Activated CD8-positive, alpha-beta memory T cell treated with anti-CD3 and anti-CD28 coated beads, Interleukin-2, amount 50 U/mL, for 1 hour (primary cell): ENCODE data around the gene MTNR1A.
"Not testable (repeated sequence)": the region's sequence is repeated elsewhere in the genome, so short reads cannot be mapped to it uniquely, and the experiment has no call there.

Source experiments
- DNase-seq: peaks from one replicate; pipeline ENCODE4 v3.0.0-alpha.2; 2020; ENCODE audit errors: extremely low read depth

MTNR1A gene

DNA sequence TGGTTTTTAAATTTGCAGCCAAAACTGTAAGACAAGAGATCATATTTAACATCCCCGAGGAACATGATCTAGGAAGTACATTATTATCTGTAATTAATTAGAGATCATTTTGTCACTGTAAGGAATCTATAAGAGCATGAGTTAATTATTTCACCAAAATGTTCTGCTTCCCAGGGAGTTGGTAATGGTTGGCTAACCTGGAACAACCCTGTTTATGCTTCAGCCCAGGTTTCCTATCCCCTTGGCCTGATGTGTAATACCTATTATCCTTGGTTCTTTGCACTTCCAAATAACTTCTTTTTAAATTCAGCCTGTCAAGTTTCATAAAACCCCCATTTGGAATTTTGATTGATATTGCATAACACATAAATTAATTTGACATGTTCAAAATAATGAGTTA, 6.4 kb upstream of the MTNR1A start:
- DNase-seq = no peak

DNA sequence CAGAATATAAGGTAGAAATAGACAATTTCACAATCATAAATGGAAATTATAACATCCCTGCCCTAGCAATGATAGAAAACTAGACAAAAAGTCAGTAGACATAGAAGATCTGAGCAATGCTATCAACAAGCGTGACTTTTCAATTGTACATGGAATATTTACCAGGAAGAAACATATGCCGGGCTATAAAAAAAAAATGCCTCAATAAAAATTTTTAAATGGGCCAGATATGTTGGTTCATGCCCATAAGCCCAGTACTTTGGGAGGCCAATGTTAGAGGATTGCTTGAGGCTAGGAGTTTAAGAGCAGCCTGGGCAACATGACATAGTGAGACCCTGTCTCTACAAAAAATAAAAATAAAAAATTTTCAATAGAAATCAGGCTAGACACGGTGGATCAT, 5.3 kb upstream of the MTNR1A start:
- DNase-seq = no peak

DNA sequence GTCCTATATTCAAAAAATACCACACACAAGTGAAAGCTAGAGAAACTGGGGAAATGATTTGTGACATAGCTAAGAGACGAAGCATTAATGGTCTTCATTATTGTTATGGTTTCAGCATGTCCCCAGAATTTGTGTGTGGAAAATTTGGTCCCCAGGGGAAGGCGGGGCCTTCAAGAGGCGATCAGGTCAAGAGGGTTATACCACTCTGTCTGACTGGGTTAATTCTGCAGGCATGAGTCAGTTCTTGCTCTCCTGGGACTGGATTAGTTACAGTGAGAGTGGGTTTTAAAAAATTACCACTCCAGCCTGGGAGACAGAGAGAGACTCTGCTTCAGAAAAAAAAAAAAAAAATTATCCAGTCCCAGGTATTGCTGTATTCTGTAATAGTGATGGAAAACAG, 2.1 kb upstream of the MTNR1A start:
- no peak for DNase-seq

DNA sequence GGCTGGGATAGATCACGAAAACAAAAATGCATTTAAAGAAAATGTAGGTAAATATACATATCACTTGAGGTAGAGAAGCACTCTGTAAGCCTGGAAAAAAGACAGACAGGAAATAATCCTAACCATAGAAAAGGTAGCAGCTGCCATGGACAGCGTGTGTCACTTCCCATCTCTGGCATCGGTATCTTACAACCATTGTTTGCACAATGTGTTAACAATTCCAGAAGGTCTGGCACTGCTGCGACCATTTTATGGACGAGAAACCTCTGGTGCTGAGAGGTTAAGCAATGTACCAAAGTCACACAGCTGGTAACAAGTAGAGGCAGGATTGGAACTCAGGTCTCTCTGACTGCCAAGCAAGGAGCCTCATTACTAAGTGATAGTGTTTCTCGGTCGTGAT, 1.7 kb upstream of the MTNR1A start:
- DNase-seq = no peak

DNA sequence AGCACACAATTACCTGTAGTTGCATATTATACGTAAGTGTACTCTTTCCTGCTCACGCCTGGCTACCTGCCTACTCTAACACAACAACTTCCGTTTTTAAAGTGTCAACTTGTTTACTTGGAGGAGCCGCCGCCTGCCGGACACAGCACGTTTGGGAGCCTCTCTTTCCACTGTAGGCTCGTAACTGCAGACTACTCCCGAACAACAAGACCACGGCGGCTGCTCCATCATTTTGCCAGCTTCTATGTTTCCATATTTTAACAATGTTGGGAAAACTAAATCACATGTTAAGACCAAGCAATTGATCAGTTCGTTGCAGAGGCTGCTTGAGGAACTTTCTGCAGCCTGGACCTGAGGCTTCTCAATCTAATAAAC, 841 bp downstream of the MTNR1A start:
- no peak for DNase-seq

DNA sequence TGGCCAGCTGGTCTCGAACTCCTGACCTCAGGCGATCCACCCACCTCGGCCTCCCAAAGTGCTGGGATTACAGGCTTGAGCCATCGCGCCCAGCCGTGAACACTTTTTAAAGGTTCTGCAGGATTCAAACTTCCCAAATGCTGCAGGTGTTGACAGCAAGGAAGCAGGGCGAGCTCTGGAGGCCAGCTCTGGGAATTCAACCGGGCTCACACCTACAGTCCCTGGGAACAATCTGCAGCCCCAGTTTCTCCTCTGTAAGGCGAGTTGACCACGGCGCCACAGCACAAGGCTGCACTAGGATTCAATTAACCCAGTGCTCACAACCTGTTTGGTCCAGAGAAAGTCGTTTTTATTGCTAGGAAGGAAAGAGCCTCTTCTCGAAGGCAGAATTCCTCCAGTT, 1.6 kb downstream of the MTNR1A start:
- no peak for DNase-seq

DNA sequence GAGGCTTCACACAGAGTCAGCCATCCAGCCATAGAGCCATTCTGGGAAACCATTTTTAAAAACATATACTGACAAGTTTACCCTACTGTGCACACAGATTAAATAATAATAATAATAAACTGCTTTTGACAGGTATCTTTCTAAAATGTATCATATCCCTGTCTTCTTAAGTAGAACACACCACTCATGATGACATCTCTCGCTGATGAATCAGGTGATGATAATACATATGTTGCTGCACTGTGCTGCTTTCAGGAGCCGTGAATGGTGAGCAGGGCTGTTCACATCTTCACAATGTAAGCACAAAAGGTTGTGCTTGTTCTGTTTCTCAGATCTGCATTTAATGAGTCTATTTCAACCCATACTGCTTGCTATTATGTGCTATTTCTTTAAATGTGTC, 3.5 kb downstream of the MTNR1A start:
- DNase-seq = no peak

DNA sequence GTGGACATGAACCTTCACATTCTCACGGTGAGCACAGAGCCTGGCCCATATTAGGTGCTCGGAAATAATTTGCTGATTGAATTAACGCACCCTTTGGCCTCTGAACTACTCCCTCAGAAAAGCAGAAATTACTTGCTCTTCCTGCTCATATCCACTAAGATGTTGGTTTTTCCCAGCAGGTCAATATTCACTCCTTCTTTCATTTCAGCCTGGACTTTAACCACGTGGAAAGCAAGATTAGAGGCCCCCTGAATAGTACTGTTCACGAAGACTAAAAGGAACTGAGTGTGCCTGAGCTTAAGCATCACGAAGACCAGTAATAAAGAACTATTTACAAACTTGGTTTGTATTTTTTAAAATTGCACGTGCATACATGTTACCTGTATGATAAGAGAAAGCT, 9.9 kb downstream of the MTNR1A start:
- DNase-seq = no peak

DNA sequence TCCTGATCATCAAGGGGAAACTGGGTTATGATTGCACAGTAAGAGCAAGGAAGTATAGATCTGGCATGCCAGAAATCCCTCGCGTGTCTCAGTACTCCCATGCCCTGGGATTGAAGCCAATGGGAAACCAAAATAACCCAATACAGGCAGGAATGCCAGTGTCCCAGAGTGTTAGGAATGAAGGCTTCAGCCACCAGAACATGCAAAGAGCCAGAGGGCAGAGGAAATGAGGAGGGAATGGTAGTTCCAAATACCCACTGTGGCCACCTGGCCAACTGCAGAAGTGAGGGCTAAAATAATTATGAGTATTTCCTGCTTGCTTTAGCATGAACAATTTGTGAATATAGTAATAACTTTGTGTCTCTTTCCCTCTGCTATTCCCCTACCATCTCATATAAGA, 12.2 kb downstream of the MTNR1A start:
- DNase-seq = no peak

DNA sequence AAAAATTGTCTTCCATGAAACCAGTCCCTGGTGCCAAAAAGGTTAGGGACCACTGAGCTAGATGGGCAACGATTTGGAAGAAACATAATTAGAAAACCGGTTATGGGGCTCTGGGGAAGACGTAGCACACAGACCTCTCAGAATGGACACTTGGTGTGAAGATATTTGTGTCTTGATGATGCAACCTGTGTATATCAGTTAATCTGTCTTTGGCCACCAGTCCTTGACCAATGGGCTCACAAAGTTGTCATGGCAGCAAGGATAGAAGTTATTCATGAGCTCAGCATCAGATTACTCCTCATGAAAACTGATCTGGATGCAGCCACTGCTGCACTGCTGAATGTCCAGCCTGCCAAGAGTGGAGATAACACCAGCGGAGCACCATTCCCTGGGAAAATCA, 13.6 kb downstream of the MTNR1A start:
- no peak for DNase-seq

DNA sequence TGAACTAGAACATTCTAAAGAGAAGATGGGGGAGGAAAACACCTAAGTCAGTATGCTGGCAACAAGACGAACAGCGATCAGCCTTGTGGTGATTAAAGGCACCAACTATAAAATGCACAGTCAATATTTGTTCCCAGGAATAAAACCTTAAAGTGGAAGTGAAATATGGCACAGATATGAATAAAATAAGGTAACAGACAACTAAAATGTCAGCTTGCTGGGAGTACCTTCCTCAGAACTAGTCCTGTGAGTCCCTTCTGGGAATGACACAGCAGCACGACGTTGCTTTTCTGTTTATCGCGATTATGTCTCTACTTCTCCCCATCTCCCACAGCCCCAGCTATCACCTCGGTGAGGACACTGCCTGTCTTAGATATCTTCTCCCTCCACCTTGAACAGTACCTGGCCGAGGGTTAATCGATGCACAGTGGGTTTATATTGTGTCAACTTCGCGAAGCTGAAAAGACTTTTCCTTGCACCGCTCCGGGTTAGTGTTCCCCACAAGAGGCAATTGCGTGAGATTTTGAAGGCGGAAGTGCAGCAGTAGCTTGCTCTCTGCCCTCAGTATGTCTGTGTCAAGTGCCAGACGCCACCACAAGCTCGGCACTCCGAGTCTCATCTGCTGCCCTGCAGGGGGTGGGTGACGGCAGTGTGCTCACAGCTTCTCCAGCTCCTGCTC, 17.4 kb downstream of the MTNR1A start:
- no peak for DNase-seq

DNA sequence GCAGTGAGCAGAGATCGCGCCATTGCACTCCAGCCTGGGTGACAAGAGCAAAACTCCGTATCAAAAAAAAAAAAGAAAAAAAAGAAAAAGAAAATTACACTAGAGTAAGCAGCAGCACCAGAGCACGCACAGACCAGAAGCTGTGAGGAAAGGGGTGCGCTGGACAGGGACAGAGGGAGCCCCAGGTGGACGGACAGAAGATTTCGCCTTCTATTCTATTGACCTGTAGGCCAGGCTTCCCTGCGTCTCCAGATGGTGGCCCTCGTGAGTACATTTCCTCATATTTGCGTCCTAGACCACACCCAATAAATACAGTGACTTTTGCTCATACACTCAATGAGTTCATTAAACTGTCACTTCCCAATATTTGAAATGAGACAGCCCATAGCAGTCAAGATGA, 19.1 kb downstream of the MTNR1A start:
- no peak for DNase-seq

DNA sequence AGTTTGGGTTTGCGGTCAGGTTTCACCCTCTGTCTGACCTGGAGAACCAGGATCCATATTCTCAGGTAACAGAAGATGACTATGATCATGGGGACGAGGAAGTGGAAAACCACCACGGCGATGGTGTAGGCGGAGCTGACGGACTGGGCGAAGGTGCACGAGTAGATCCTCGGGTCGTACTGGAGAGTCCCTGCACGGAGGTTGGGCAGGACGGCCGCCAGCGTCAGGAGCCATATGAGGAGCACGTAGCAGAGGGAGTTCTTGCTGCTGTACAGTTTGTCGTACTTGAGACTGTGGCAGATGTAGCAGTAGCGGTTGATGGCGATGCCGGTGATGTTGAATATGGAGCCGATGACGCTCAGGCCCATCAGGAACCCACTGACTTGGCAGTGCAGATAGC, 21.3 kb downstream of the MTNR1A start:
- no peak for DNase-seq

DNA sequence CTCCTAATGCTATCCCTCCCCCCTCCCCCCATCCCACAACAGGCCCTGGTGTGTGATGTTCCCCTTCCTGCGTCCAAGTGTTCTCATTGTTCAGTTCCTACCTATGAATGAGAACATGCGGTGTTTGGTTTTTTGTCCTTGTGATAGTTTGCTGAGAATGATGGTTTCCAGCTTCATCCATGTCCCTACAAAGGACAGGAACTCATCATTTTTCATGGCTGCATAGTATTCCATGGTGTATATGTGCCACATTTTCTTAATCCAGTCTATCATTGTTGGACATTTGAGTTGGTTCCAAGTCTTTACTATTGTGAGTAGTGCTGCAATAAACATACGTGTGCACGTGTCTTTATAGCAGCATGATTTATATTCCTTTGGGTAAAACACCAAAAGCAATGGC, 31.4 kb downstream of the MTNR1A start:
- DNase-seq = not testable (repeated sequence)

DNA sequence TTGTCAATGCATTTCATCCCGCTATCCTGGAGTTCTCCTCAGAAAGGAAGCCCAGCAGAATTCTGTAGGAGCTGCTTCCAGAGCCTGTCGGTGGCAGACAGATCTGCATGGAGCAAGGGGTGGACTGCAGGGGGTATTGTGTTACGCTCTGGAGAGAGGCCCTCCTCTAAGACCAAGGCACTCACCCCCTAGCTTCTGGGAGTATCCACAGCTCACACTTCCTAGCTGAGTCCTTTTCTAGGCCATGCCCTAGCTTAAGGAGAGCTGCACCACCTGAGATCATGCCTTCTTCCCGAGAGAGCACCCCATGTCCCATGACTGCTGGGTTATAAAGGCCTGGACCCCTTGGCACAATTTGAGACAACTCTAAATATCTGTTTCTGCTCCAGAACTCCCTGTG, 39.1 kb downstream of the MTNR1A start:
- no peak for DNase-seq

DNA sequence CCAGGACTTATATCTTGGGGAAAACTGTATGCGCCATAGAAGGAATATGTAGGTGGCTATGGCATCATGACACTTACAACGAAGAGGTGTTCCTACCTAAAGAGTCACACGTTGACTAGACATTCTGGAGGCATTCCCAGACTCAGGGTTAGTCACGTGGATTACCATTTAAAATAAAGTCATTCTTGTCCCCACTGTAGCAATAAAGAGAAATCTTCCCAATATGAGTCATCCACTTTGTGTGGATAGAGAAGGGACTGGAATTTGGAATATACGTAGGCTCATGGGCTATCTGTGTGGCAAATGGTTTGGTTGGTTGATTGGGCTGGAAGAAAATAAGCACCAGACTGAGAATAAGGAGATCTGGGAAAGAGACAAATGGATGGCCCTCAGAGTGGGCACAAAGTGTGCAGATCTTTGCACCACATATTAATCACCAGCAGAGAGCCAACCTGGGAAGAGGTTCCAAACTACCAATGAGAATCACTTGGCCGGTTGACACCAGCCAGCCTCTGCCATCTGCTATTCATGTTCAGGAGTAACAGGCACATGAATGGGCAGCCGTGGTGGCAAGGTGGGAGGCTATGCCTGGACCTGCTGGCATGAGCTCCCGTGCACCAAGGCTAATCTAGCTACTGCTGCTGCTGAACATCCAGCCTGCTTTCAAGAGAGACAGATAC, 41.0 kb downstream of the MTNR1A start:
- no peak for DNase-seq

DNA sequence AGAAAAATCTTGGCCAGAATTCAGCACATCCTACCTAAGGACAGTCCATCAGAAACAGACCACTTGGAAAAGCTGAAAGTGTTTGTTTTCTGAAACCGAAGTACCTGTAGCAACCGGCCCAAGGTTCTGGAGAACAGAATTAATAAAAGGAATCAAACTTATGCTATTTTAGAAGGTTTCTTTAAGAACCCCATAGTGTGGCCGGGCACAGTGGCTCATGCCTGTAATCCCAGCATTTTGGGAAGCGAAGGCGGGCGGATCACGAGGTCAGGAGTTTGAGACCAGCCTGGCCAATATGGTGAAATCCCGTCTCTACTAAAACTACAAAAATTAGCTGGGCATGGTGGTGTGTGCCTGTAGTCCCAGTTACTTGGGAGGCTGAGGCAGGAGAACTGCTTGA, 50.6 kb downstream of the MTNR1A start:
- DNase-seq = not testable (repeated sequence)

DNA sequence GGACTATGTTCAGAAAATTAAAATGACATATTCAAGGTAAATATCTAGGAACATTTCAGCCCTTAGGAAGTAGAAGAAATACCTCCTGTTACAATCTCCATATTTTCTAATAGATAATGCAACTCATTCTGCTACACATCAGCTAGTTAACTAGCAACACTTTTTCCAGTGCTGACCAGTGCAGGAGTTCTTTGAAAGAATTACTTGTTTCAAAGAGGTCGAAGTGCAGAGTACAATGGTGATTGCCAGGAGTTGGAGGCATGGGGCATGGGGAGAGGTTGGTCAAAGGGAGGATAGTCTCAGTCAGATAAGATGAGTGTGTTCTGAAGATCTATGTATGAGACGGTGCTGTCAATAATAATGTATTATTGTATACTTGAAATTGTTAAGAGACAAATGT, 53.1 kb downstream of the MTNR1A start:
- no peak for DNase-seq

DNA sequence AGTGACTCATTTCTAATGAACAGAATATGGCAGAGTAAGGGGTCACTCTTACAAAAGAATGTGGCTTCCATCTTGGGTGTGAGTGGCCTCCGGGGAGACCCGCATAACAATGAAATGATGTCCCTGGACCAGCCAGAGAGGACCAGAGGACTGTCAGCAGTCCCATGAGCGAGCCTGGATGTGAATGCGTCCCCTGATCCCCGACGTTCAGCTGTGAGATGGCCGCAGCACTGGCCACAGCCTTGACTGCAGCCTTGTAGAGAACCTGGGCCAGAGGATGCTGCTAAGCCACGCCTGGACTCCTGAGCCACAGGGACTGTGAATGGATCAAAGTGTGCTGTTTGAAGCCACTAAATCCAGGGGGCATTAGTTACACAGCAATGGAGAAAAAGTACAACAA, 53.8 kb downstream of the MTNR1A start:
- DNase-seq = no peak

DNA sequence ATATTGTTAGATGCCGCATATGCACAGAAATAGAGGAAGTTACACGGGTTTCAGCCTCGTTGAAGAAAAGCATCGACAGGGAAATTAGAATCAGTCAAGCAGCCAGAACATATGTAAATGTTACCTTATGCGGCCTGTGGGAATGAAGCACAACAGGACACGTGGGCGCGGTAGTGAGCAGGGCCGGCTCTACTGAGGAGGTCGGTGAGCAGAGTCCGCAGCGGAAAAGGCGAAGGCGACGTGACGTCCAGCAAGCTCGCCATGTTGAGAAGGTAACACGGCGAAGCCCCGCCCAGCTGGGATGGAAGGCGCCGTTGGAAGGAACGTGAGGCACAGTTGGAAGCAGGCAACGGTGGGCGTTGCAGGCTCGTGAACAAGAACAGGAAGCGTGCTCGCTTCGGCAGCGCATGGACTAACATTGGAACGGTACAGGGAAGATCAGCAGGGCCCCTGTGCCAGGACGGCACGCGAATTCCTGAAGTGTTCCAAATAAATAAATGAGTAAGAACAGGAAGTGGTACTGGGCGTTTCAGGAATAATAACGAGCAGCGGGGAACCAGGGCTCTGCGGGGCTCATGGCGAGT, 54.6 kb downstream of the MTNR1A start:
- no peak for DNase-seq

DNA sequence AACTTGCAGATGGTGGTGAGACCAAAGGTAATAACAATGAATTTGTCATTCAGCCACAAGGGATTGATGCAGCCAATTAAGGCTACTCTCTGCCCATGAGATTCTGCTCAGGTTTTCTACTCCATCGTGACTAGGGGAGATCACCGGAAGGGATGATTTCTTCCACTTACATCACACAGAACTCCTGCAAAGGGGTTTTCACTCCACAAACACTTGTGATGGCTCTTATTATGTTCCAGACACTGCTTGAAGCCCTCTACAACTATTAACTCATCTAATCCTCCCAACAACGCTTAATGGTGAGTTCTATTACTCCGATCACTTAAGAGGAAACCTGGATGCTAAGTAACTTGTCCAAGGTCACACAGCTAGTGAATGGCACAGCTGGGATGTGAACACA, 55.9 kb downstream of the MTNR1A start:
- no peak for DNase-seq

DNA sequence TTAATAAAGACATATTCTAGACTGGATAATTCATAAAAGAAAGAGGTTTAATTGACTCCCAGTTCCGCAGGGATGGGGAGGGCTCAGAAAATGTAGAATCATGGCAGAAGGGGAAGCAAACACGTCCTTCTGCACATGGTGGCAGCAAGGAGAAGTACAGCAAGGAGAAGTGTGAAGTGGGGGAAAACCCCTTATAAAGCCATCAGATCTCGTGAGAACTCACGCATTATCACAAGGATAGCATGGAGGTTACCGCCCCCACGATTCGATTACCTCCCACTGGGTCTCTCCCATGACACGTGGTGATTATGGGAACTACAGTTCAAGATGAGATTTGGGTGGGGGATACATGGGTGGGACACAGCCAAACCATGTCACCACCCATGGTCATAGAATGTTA, 58.3 kb downstream of the MTNR1A start:
- no peak for DNase-seq

DNA sequence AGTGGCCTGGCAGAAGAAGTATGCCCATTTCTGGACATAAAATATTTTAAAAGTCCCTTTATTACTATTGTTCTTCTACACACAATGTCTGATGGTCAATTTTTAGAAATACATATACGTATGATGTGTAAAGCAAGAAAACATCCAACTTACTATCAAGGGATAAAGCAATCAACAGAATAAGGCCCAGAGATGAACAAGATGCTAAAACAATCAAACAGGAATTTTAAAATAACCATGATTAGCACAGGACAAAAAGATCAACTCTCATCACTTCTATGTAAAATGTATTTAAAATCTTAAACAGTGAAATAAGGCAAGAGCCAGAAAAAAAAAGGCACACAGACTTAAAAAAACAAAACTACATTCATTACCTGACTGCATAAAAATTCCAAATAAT, 60.9 kb downstream of the MTNR1A start:
- no peak for DNase-seq

DNA sequence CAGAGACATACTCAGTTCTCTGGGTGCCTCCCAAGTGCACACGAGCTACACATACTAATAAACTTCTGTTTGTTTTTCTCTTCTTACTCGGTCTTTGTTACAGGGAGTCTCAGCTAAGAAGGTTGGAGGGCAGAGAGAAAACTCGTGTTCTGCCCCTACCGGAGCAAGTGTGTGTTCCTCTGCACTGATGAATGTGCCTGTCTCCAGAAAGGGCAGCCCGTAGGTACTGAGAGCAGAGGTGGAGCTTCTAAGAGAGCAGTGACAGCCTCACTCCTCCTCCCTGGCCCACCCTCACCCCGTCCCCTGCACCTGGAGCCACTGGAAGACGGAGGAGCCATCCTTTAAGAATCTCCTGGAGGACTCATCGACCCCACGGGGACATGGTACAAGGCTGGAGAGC, 67.6 kb downstream of the MTNR1A start:
- DNase-seq = no peak
